Measurements from ENCODE around the gene CFAP46.
"Not testable (repeated sequence)": the region's sequence is repeated elsewhere in the genome, so short reads cannot be mapped to it uniquely, and the experiment has no call there.

The CFAP46 gene

GRCh38 chr10:132925614-132926013 lies 16.8 kb downstream of the CFAP46 start:
- no peak overlapping the region for H3K4me3 ChIP-seq (ENCODE audit: low read depth, low read length)
- no peak for TF ChIP-seq CTCF (conservative IDR thresholded peaks at IDR 0.05; ENCODE audit: low read depth, low read length)
- DNase-seq (ENCODE audit: low read depth), result no peak

DNA sequence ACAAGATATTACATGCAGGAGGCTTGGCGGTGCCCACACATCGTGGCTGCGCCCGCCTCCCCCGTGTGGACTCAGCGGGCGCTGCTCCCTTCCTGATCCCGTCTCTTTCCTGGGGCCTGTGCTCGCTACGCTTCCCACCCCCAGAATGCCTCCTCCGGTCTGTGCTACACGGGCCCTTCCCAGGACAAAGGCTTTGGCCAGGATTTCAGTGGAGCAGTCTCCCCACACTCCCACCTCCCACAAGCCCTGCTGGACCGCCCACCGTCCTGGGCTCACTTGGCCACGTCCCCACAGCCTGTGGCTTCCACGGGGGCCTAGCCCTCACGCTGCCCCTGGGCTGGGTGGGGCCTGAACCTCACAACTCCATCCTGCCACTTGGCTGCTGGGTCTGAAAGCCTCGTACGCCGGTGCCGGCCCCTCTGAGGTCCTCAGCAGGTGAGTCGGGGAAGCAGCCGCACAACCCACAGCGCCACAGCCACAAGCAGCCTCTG lies 17.3 kb downstream of the CFAP46 start:
- DNase-seq (ENCODE audit: low read depth), result no peak
- no peak for TF ChIP-seq CTCF (conservative IDR thresholded peaks at IDR 0.05; ENCODE audit: low read depth, low read length)

GRCh38 chr10:132924046-132924952 lies 18.1 kb downstream of the CFAP46 start:
- H3K4me3 ChIP-seq (ENCODE audit: low read depth, low read length), result no peak overlapping the region
- no peak for DNase-seq (ENCODE audit: low read depth)
- TF ChIP-seq CTCF (conservative IDR thresholded peaks at IDR 0.05; ENCODE audit: low read depth, low read length), result no peak

More for the DNA sequence above, 17.3 kb downstream of the CFAP46 start:
- no peak overlapping the region for H3K4me3 ChIP-seq (ENCODE audit: low read depth, low read length)

DNA sequence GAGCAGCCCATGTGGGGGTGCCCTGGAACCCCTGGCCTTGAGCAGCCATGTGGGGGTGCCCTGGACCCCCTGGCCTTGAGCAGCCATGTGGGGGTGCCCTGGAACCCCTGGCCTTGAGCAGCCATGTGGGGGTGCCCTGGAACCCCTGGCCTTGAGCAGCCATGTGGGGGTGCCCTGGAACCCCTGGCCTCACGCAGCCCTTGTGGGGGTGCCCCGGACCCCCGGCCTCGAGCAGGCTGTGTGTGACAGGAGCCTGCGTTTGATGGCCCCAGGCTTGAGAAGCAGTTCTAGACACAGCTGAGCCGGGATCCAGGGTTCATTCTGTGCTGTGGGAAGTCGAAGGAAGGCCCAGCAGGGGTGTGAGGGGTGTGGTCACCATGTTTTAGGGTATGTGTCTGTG lies 19.0 kb downstream of the CFAP46 start:
- DNase-seq (ENCODE audit: low read depth); H3K4me3 ChIP-seq (ENCODE audit: low read depth, low read length): not testable (repeated sequence)

DNA sequence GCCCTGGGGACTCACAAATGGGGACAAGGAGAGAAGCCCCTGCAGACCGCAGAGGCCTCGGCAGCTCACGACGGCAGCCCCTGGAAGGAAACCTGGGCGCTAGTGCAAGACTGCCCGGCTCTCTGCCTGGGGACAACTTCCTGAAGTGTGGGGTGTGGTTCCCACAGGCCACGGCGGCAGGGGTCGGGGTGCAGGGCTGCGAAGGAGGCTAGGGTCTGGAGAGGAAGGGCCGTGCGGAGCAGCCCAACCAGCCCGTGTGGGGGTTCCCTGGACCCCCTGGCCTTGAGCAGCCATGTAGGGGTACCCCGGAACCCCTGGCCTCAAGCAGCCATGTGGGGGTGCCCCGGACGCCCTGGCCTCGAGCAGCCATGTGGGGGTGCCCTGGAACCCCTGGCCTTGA lies 19.5 kb downstream of the CFAP46 start:
- TF ChIP-seq CTCF (conservative IDR thresholded peaks at IDR 0.05; ENCODE audit: low read depth, low read length), result no peak
- no peak overlapping the region for H3K4me3 ChIP-seq (ENCODE audit: low read depth, low read length)
- no peak for DNase-seq (ENCODE audit: low read depth)

DNA sequence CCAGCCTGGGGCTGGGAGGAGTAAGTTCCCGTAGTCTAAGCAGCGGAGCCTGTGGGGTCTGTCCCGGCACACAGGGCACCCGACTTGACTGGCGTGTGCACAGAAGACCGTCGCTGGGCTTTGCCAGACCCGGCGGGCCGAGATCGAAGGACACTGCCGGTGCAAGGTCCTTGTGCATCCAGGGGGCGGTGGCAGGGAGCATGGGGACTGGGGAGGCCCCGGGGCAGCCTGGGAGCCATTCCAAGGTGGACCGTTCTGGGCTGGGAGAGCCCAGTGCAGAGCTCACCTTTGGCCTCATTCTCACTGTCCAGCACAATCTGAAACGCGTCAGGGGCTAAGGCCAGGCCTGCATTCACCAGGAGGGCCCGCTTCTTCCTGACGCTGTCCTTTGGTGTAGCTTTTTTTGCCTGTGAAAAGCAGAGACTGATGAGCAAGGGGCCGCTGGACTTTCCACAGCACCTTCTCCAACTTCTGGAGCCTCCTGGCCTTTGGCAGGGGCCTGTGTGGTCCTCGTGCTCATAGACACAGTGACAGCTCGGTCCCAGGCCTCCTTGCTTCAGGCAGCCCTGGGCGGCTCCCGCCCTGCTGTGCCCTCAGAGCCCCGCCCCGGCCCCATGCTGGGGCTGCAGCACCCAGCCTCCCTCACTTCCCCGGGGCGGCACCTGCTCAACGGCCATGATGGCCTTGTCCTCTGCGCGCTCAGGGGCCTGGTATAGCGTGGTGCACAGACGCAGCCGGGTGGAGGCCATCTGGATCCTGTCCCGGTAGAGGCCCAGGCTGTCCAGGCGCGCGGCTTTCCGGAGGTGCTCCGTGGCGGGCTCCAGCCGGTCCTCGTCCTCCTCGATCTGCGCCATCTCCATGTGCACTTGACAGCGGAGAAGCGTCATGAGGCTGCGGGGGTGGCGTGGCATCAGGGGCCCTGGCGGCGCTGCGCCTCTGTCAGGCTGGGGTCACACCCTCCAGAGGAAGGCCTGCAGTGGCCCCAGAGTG lies 20.3 kb downstream of the CFAP46 start:
- no peak overlapping the region for H3K4me3 ChIP-seq (ENCODE audit: low read depth, low read length)
- DNase-seq (ENCODE audit: low read depth), result no peak
- no peak for TF ChIP-seq CTCF (conservative IDR thresholded peaks at IDR 0.05; ENCODE audit: low read depth, low read length)

DNA sequence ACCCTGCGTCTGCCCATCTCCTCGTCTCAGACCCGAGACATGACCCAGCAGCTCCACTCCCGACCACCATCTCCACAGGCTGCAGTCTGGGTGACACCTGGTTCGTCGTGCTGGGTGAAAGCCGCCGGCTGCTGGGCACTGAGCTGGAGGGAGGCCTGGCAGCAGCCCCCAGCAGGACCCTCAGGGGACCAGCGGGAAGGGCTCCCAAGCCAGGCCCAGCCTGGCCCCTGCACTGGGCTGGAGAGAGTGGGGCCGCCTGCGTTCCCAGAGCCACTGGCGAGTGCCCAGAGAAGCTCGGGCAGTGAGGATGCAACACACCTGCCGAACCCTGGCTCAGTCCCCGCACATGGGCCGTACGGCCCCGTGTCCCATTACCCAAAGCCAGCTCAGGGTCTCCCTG lies 21.3 kb downstream of the CFAP46 start:
- no peak for TF ChIP-seq CTCF (conservative IDR thresholded peaks at IDR 0.05; ENCODE audit: low read depth, low read length)
- H3K4me3 ChIP-seq (ENCODE audit: low read depth, low read length), result no peak overlapping the region
- no peak for DNase-seq (ENCODE audit: low read depth)
